ENCODE measurements around the gene GRK5. TPM values are rescaled to one million over a fixed set of nuclear protein-coding genes. Genes with fewer than 3 reads are reported as not detected.

GRK5 gene
- total RNA-seq, 4 donors from 2014 or later, result 43.5 to 61.7 (median 48.9) TPM

DNA sequence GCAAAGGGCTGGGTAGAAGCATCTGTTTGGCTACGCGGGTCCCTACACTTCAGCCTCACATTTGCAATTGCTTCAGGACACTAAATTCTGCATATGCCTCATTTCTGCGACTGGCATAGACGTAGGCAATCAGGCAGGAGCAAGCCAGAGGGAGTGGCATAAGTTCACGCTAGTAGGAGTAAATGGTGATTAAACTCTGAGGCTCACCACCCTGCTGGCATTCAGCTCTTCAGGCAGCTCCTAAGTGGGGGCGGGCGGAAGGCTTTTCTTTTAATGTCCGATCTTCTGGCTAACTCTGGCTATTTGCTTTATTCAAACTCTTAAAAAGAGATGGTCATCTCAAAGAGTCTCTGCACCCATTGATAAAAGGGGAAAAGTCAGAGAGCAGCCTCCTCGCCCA lies 289.9 kb downstream of the GRK5 start:
- no peak overlapping the region for H3K27ac ChIP-seq
- 81 to 85% methylated on average over 9 of the region's 9 CpGs for WGBS, 2 donors
- H3K4me3 ChIP-seq, result no peak overlapping the region
- no peaks in the 10 kb centered on the region for H3K27me3 ChIP-seq
- TF ChIP-seq, protein P1, sequence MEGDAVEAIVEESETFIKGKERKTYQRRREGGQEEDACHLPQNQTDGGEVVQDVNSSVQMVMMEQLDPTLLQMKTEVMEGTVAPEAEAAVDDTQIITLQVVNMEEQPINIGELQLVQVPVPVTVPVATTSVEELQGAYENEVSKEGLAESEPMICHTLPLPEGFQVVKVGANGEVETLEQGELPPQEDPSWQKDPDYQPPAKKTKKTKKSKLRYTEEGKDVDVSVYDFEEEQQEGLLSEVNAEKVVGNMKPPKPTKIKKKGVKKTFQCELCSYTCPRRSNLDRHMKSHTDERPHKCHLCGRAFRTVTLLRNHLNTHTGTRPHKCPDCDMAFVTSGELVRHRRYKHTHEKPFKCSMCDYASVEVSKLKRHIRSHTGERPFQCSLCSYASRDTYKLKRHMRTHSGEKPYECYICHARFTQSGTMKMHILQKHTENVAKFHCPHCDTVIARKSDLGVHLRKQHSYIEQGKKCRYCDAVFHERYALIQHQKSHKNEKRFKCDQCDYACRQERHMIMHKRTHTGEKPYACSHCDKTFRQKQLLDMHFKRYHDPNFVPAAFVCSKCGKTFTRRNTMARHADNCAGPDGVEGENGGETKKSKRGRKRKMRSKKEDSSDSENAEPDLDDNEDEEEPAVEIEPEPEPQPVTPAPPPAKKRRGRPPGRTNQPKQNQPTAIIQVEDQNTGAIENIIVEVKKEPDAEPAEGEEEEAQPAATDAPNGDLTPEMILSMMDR (IDR thresholded peaks at IDR 0.05), result no peak
- no peak for TF ChIP-seq EP300 (IDR thresholded peaks at IDR 0.05)
- TF ChIP-seq POLR2A (IDR thresholded peaks at IDR 0.05), result no peak
- H3K9me3 ChIP-seq, result no peaks in the 10 kb centered on the region
- no peaks in the 10 kb centered on the region for H3K36me3 ChIP-seq
- DNase-seq (ENCODE audit: low spot score in 2 of 2), result no peak
- H3K4me1 ChIP-seq, result peaks cover 0 to 21% (median 8%) of the 10 kb centered on the region in 4 donors

DNA sequence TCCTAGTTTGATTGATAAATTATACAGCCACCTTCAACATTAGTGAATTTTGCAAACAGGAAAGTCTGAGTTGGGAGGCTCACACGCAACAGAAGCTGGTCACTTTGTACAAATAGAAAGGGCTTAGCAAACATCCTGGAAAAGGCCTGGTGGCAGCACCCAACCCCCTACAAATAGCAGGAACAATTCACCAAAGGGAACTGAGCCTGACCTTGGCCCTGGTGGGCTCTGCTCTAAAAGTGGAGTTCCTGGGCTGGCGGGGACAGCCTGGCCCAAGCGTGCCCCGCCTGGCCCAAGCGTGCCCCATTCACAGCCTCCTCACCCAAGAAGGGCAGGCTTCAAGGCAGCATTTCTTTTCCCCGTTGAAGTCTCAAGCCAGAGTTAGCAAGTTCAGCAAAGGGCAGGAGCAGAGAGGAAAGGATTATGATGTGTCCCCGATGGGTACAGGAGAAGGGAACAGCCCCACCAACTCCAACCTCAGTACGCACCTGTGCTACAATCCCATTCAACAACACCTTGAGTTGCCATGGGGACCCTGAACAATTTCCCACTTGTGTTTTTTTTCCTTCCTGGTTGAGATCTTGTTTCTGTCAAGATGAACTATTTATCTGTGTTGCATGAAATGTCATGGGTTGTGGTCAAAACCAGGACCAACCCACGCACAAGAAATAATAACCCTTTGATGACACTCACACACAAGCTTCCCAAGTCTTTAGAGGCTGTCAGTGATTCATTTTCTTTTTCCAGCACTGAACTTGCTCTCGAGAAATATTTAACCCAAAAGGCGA lies 291.7 kb downstream of the GRK5 start:
- H3K27ac ChIP-seq, result peak overlapping the region in 1 of 4 donors; percentile 32
- H3K36me3 ChIP-seq, result peaks cover 0 to 10% (median 0%) of the 10 kb centered on the region in 3 donors
- no peaks in the 10 kb centered on the region for H3K27me3 ChIP-seq
- peaks cover 0 to 17% (median 7%) of the 10 kb centered on the region in 4 donors for H3K4me1 ChIP-seq
- 51 to 59% methylated on average over 11 of the region's 11 CpGs for WGBS, 2 donors
- DNase-seq (ENCODE audit: low spot score in 2 of 2), result no peak
- TF ChIP-seq EP300 (IDR thresholded peaks at IDR 0.05) (no peak), POLR2A (IDR thresholded peaks at IDR 0.05) (no peak)
- no peak overlapping the region for H3K4me3 ChIP-seq
- no peaks in the 10 kb centered on the region for H3K9me3 ChIP-seq

DNA sequence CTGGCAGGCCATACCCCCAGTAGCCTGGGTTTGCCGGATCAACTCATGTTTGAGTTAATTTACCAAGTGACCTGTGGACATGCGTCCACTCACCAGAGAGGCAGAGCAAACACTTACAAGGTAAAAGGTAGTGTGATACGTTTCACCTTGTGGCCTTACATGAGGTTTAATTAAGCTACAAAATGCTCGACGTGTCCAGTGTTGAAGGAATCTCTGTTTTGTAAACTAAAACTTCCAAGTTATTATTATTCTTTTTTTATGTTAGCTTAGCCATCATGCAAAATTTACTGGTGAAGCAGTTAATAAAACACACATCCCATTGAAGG lies 292.3 kb downstream of the GRK5 start:
- H3K27ac ChIP-seq, result no peak overlapping the region

DNA sequence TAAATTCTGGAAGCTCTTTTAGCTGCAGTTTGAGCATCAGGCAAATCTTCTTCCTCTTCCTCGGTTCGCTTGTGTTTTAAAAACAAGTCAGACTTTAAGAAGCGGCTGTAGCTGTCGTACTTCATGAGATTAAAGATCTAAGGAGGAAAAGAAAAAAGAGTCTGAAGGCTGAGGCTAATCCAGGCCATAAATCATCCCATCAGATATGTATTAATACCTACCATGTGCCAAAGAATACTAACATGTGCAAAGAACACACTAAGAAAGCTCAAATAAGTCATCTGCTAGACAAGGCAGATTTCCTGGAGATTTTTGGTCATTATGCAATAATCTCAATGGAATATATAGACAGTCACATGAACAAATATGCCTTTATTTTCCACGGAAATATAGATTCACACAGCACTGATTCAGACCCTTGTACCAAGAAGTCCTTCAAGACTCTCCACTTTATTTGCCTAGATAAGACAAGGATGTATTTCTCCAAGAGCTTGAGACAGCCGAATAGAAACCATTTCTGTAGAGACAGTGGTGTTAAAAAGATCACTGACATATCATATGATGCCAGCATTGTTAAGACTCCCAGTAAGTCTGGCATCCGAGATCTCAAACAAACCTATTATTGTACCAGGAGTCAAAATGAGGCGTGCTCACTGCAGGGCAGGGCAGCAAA lies 292.9 kb downstream of the GRK5 start:
- no peak for DNase-seq (ENCODE audit: low spot score in 2 of 2)
- no peaks in the 10 kb centered on the region for H3K27me3 ChIP-seq
- H3K4me3 ChIP-seq, result no peak overlapping the region
- peaks cover 0 to 10% (median 0%) of the 10 kb centered on the region in 3 donors for H3K36me3 ChIP-seq
- no peak overlapping the region for H3K27ac ChIP-seq
- WGBS, 2 donors, result 52 to 53% methylated on average over 8 of the region's 8 CpGs
- H3K4me1 ChIP-seq, result peaks cover 0 to 7% (median 0%) of the 10 kb centered on the region in 4 donors
- no peaks in the 10 kb centered on the region for H3K9me3 ChIP-seq
- TF ChIP-seq POLR2A (IDR thresholded peaks at IDR 0.05) (no peak), EP300 (IDR thresholded peaks at IDR 0.05) (no peak)
- TF ChIP-seq, protein P1 (IDR thresholded peaks at IDR 0.05), result no peak

More for the DNA sequence above, 292.3 kb downstream of the GRK5 start:
- H3K4me3 ChIP-seq, result no peak overlapping the region
- WGBS, 2 donors, result 48 to 59% methylated on average over 5 of the region's 5 CpGs
- DNase-seq (ENCODE audit: low spot score in 2 of 2), result no peak
- H3K27me3 ChIP-seq, result no peaks in the 10 kb centered on the region
- no peaks in the 10 kb centered on the region for H3K9me3 ChIP-seq
- TF ChIP-seq POLR2A (IDR thresholded peaks at IDR 0.05), result no peak
- TF ChIP-seq EP300 (IDR thresholded peaks at IDR 0.05), result no peak
- TF ChIP-seq, protein P1 (IDR thresholded peaks at IDR 0.05), result no peak
- peaks cover 0 to 10% (median 0%) of the 10 kb centered on the region in 3 donors for H3K36me3 ChIP-seq
- peaks cover 0 to 12% (median 4%) of the 10 kb centered on the region in 4 donors for H3K4me1 ChIP-seq

DNA sequence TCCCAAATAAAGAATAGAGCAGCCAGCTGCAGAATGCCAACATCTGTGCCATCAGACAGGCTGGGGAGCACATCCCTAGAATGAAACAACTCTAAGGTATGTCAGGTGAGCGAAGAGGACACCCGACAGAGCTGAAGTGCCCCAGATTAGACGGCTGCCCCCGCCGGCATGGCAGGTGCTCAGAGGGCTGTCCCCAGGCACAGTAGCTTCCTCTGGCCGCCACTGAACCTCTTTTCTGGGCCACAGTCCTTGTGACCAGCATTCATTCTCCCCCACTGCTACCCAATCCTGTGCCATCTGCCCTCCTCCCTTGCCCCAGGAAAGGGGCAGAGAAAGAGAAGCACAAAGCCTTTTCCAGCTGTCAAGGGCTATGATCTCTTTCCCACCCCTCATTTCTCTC lies 293.4 kb downstream of the GRK5 start:
- TF ChIP-seq POLR2A (IDR thresholded peaks at IDR 0.05), result no peak
- TF ChIP-seq EP300 (IDR thresholded peaks at IDR 0.05), result no peak
- TF ChIP-seq, protein P1 (IDR thresholded peaks at IDR 0.05), result no peak
- 79 to 89% methylated on average over 6 of the region's 6 CpGs for WGBS, 2 donors
- H3K27me3 ChIP-seq, result no peaks in the 10 kb centered on the region
- no peaks in the 10 kb centered on the region for H3K9me3 ChIP-seq
- H3K36me3 ChIP-seq, result peaks cover 0 to 10% (median 0%) of the 10 kb centered on the region in 3 donors
- no peak overlapping the region for H3K27ac ChIP-seq
- no peak for DNase-seq (ENCODE audit: low spot score in 2 of 2)
- H3K4me3 ChIP-seq, result no peak overlapping the region
- H3K4me1 ChIP-seq, result peaks cover 0 to 12% (median 0%) of the 10 kb centered on the region in 4 donors

Measured in tibial nerve (tissue), 4 donors.